Activated CD4-positive, CD25-positive, alpha-beta regulatory T cell treated with anti-CD3 and anti-CD28 coated beads, Interleukin-2, amount 50 U/mL, for 24 hours (primary cell): ENCODE measurements around the gene RASIP1.
A peak's percentile ranks its signal among the peaks of the same experiment; 100 is the strongest.
"Not testable (repeated sequence)": the region's sequence is repeated elsewhere in the genome, so short reads cannot be mapped to it uniquely, and the experiment has no call there.

Experiments
- ATAC-seq, 2 donors: fragments of 150-1000 bp; cut with Tn5 transposase; one replicate each; pipeline ENCODE4 v1.10.0; 2021; ENCODE audit warnings: mild to moderate bottlenecking in 1 of 2, moderate library complexity in 1 of 2

Gene RASIP1

DNA sequence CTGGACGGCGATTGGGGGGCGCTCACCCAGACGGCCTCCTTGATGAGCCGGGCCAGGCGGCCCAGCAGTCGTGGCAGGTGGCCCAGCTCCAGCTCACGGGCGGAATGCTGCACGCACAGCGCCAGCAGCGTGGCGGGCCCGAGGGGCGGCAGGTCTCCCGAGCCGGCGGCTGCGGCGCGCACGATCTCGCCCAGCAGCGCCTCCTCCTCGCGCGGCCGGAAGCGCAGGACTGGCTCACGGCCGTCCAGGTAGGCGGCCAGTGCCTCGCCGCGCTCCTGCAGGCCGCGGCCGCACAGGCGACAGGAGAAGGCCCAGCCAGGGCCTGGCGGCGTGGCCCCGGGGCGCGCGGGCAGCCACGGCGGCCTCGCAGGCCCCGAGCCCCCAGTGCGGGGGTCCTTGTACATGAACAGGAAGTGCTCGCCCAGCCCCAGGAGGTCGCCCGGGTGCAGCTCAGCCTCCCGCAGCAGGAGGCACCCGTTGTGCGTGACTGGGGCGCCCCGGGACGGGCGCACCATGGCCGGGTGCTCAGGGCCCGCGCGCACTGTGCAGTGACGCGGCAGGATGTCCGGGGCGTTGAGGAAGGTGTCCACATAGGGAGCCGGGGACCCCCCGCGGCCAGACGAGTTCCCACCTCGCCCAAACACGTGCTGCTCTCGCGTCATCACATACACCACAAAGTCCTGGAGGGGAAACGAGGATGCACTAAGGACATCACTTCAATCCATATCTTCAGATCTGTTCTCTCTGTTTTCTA, 11.3 kb downstream of the RASIP1 start:
- no peak for ATAC-seq

DNA sequence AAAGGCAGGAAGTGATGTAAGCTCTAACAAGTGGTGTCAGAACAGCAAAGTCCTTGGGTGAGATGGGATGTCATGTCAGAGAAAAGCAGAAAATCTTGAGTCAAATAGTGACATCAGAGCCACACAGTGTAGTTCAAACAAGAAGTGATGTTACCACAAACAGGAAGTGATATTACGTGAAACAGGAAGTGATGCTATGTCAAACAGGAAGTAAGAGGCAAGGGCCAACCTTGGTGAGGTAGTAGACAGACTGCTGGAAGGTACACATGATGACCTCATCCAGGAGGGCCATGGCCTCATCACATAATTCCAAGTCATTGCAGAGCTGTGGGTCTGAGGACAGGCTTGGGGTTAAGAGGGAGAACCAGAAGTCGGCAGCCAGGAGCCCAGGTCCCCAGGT, 13.9 kb downstream of the RASIP1 start:
- peak in 1 of 2 donors; percentile 48 for ATAC-seq

GRCh38 chr19:48724796-48725753, 15.3 kb downstream of the RASIP1 start:
- ATAC-seq = peak; percentile 50 to 53

GRCh38 chr19:48722196-48722708, 18.2 kb downstream of the RASIP1 start:
- ATAC-seq = no peak

GRCh38 chr19:48720613-48721296, 19.7 kb downstream of the RASIP1 start:
- peak; percentile 90 to 93 for ATAC-seq

DNA sequence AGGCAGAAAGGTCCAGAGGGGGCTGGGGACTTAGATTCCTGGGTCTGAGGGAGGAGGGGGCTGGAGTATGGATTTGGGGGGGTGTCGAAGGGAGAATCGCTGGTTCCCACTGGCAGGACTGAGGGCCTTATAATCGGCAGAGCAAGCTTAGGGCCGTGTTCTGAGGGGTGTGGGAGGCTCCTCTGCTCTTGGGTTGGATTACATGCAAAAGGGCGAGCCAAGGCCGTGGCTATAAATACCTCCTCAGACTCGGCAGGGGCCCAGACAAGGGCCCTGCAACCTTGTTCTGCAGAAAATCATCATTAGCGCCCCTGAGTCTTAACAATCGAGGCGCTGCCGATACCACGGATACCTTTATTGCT, 20.2 kb downstream of the RASIP1 start:
- ATAC-seq = peak in 1 of 2 donors; percentile 1

DNA sequence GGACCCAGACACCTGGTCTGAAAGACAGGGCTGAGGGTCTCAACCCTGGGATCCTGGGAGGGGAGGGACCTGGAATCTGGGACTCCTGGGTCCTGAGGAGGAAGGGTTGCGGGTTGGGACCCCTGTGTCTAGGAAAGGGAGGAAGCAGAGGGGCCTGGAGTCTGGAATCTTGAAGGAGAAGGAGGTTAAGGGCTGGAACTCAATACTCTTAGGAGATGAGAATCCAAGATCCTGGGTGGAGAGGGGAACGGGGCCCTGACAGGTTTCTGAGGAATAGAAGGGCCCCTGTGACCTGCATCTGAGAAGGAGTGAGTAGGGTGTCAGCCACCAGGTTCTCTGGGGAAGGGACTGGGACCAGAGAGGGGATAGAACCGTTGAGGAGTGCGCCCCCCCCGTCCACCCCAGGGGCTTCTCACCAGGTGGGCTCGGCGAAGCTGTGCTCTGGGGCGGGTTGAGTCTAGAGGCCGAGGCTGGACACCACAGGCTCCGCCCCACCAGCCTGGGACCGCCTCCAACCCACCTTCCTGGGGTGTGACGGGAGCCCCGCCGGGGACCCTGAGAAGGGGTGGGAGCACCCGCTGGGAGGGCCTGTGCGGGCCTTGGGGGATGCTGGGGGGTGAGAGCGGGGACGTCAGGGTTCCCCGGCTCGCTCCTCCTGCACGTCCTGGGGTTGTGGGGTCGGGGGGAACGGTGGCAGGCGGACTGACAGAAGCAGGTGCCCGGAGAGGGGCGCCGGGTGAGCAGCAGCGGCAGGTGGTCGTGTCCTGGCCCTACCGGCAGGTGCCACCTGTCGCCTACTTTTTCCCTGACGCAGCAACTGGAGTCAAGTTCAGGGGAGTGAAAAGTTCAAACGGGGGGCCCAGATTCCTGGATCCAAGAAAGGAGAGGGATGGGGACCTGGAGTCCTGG, 20.9 kb downstream of the RASIP1 start, which contains the start of gene MAMSTR:
TSS of gene MAMSTR (minus strand) at position 463 of the 909 bp plus-strand sequence. CDS start 694 bp downstream, outside the sequence.
- no peak for ATAC-seq

- no peak for ATAC-seq
Observed at GRCh38 chr19:48718711-48719231, 21.6 kb downstream of the RASIP1 start.

GRCh38 chr19:48718106-48718505, 22.3 kb downstream of the RASIP1 start:
- ATAC-seq = not testable (repeated sequence)

- ATAC-seq = no peak
Observed at GRCh38 chr19:48716562-48717291, 23.7 kb downstream of the RASIP1 start.

DNA sequence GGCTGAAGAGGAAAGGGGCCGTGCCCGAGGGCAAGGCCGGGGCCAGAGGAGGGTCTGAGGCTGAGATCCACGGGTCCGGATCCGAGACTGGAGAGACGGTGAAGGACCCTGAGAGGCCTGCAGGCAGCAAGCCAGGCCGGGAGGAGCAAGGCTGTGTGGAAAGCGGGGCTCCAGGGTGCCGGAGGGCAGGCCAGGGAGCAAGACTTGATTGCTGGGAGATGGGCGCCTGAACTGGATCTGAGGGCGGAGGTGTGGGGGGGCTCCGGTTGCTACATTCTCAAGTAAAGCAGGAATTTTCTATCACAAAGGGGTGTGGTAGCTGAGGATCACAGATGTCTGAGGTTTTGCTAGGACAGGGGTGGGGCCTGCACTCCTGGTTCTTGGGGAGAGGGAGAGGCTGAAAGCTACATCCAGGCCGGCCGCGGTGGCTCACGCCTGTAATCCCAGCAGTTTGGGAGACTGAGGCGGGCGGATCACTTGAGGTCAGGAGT, 24.7 kb downstream of the RASIP1 start:
- ATAC-seq = no peak

DNA sequence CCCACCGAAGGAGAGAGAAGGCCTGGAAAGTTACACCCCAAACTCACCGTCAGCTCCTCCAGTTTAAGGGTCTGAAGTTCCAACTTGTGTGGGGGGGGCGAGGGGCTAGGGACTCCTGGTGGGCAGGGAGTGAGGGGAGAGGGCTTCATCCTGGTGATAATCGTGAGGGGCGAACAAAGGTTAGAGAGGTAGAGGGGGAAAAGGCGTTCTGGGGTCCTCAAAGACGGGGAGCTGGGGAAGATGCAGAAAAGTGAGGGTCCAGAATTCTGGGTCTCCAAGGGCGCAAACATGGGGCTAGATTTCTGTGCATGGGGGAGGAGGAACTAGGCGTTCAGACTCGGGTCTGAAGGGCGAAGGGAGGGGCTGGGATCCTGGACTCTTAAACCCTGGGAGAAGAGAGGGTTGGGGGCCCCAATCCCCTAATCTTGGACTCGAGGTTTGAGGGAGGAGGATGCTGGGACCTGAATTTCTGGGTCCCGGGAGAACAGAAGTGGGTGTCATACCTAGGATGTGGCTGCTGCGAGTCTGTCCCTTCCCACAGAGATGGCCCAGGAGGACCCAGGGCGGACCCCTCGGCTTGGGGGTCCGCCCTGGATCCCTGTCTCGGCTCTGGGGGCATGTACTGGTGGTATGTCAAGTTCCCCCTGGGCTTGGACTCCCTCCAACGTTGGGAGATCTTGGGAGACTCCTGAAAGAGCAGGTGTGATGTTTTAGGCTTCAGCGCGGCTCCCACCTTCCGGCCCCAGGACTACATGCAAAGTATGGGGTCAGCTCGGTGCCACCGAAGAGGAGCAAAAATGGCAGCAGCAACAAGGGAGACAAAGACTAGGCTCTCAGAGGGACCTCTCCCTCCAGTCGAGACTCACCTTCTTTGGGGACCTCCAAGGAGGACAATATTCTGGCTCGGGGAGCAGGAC, 25.4 kb downstream of the RASIP1 start:
- ATAC-seq = no peak

DNA sequence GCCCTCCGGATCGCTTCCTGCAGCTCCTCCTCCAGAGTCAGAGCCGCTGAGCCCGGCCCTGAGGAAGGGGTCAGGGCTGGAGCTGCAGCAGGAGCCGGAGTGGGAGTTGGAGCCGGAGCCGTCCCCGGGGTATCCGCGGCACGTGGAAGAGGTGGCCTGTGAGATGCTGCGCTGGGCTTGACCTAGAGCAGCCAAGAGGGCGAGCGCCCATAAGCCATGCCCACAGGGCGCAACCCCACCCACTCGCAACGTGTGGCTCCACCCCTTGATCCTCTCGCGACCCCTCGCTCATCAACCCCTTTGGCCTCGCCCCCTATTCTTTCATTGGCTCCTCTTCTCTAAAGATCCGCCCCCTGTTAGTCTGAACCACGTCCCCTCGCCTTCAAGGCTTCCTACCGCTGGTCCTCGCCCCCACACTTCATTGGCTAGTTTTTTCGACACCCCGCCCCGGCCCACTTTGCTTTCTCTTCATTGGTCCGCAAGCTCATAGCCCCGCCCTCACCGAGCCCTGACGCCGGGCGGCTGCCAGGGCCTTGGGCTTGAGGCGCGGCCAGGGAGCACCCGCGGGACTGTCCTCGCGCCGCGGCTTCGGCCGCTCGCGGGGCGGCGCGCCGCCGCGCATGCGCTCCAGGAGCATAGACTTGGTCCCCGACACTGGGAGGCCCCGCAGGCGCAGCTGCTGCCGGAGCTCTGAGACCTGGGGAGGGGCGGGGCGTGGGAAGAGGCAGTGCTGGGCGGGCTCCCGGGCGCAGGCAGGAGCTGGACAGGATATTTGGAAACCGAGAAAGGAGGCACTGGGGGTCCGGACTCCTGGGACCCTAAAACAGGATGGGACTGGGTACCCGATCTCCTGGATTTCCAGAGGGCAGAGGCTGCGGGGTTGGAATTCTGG, 26.3 kb downstream of the RASIP1 start:
- ATAC-seq = peak; percentile 91 to 92

- ATAC-seq = no peak
Observed at GRCh38 chr19:48713041-48713863, 27.2 kb downstream of the RASIP1 start.

GRCh38 chr19:48711106-48711662, 29.2 kb downstream of the RASIP1 start:
- ATAC-seq = no peak

- no peak for ATAC-seq
Observed at GRCh38 chr19:48708471-48708870, 31.9 kb downstream of the RASIP1 start.

- ATAC-seq = no peak
Observed at GRCh38 chr19:48705431-48705830, 35.0 kb downstream of the RASIP1 start.
